ENCODE results near the gene ZNF236.

The ZNF236 gene

DNA sequence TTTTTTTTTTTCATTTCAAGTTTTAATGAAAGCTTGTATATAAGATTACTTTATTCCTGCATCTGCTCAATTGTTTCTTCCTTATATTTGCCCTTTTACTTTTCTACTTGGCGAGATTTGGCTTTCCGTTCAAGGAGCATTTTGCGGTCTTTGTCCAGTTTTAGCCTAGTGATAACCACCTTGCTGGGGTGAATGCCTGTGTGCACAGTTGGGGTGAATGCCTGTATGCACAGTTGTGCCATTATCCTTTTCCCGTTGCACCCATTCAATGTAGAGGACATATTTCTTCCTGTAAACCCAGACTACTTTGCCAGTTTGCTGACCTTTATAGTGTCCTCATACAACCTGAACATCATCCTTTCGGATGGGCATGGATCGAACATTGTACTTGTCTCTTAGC is 12.0 kb downstream of the ZNF236 start:
- TF ChIP-seq FOXP2 (optimal IDR thresholded peaks at IDR 0.05; ENCODE audit: borderline replicate concordance, extremely low read depth, extremely low read length, insufficient read depth) (no peak), TAF1 (IDR thresholded peaks at IDR 0.05; ENCODE audit: borderline replicate concordance, insufficient read depth, low read length) (no peak), POLR2AphosphoS5 (IDR thresholded peaks at IDR 0.05; ENCODE audit: low read depth, low read length) (no peak), SIN3A (IDR thresholded peaks at IDR 0.05; ENCODE audit: borderline replicate concordance, insufficient read depth, low read length) (no peak)
- TF ChIP-seq, protein P1, sequence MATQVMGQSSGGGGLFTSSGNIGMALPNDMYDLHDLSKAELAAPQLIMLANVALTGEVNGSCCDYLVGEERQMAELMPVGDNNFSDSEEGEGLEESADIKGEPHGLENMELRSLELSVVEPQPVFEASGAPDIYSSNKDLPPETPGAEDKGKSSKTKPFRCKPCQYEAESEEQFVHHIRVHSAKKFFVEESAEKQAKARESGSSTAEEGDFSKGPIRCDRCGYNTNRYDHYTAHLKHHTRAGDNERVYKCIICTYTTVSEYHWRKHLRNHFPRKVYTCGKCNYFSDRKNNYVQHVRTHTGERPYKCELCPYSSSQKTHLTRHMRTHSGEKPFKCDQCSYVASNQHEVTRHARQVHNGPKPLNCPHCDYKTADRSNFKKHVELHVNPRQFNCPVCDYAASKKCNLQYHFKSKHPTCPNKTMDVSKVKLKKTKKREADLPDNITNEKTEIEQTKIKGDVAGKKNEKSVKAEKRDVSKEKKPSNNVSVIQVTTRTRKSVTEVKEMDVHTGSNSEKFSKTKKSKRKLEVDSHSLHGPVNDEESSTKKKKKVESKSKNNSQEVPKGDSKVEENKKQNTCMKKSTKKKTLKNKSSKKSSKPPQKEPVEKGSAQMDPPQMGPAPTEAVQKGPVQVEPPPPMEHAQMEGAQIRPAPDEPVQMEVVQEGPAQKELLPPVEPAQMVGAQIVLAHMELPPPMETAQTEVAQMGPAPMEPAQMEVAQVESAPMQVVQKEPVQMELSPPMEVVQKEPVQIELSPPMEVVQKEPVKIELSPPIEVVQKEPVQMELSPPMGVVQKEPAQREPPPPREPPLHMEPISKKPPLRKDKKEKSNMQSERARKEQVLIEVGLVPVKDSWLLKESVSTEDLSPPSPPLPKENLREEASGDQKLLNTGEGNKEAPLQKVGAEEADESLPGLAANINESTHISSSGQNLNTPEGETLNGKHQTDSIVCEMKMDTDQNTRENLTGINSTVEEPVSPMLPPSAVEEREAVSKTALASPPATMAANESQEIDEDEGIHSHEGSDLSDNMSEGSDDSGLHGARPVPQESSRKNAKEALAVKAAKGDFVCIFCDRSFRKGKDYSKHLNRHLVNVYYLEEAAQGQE (IDR thresholded peaks at IDR 0.05; ENCODE audit: insufficient read depth in 1 of 2, low read depth in 2 of 2, low read length in 2 of 2), result no peak

DNA sequence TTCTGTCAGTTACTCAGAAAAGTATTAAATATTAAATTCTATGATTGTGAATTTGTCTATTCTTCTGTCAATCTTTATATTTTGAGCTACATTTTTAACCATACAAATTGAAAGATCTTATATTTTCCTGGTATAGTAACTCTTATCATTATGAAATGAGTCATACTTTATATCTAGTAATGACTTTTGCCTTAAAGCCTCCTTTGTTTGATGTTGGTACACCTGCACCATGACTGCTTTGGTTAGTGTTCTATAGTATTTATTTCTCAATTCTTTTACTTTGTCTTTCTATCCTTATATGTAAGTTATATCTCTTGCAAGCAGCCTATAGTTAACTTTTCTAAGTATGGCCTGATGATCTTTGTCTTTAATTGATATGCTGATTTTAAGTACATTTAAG is 13.0 kb downstream of the ZNF236 start:
- TF ChIP-seq TAF1 (IDR thresholded peaks at IDR 0.05; ENCODE audit: borderline replicate concordance, insufficient read depth, low read length) (no peak), POLR2AphosphoS5 (IDR thresholded peaks at IDR 0.05; ENCODE audit: low read depth, low read length) (no peak), SIN3A (IDR thresholded peaks at IDR 0.05; ENCODE audit: borderline replicate concordance, insufficient read depth, low read length) (no peak), FOXP2 (optimal IDR thresholded peaks at IDR 0.05; ENCODE audit: borderline replicate concordance, extremely low read depth, extremely low read length, insufficient read depth) (no peak)
- TF ChIP-seq, protein P1 (IDR thresholded peaks at IDR 0.05; ENCODE audit: insufficient read depth in 1 of 2, low read depth in 2 of 2, low read length in 2 of 2), result no peak

DNA sequence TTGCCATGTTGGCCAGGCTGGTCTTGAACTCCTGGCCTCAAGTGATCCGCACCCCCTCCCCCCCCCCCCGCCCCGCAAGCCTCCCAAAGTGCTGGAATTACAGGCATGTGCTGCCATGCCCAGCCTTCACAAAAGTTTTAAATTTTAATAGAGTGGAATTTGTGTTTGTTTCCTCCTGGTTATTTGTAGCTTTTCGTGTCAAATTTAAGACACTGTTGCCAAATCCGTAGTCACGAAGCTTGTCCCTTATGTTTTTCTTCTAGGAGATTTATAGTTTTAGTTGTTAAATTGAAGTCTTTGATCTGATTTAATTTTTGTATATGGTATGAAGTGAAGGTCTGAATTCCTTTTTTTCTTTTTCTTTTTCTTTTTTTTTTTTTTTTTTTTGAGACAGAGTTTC is 14.7 kb downstream of the ZNF236 start:
- TF ChIP-seq FOXP2 (optimal IDR thresholded peaks at IDR 0.05; ENCODE audit: borderline replicate concordance, extremely low read depth, extremely low read length, insufficient read depth), result no peak
- TF ChIP-seq TAF1 (IDR thresholded peaks at IDR 0.05; ENCODE audit: borderline replicate concordance, insufficient read depth, low read length), result no peak
- TF ChIP-seq, protein P1 (IDR thresholded peaks at IDR 0.05; ENCODE audit: insufficient read depth in 1 of 2, low read depth in 2 of 2, low read length in 2 of 2), result no peak
- TF ChIP-seq POLR2AphosphoS5 (IDR thresholded peaks at IDR 0.05; ENCODE audit: low read depth, low read length), result no peak
- TF ChIP-seq SIN3A (IDR thresholded peaks at IDR 0.05; ENCODE audit: borderline replicate concordance, insufficient read depth, low read length), result no peak

DNA sequence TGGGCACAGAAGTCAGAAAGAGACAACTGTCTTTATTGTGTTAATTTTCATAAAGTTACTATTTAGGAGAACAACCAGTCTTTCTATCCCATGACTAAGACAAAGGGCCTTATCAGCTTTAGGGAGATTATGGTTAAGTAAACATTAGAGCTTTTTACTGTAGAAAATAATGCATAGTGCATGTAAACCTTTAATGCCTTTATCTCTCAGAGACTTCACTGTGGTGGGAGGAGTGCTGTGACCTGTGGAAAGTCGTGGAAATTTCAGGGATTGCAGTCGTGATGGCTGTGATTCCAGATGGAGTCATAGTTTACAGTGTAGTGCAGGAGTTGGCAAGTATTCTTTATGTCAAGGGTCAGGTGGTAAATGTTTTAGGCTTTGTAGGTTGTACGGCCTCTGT is 15.8 kb downstream of the ZNF236 start:
- TF ChIP-seq FOXP2 (optimal IDR thresholded peaks at IDR 0.05; ENCODE audit: borderline replicate concordance, extremely low read depth, extremely low read length, insufficient read depth), result no peak
- TF ChIP-seq SIN3A (IDR thresholded peaks at IDR 0.05; ENCODE audit: borderline replicate concordance, insufficient read depth, low read length), result no peak
- TF ChIP-seq, protein P1 (IDR thresholded peaks at IDR 0.05; ENCODE audit: insufficient read depth in 1 of 2, low read depth in 2 of 2, low read length in 2 of 2), result no peak
- no peak for TF ChIP-seq POLR2AphosphoS5 (IDR thresholded peaks at IDR 0.05; ENCODE audit: low read depth, low read length)
- TF ChIP-seq TAF1 (IDR thresholded peaks at IDR 0.05; ENCODE audit: borderline replicate concordance, insufficient read depth, low read length), result no peak
